ENCODE data around the gene SPATA1.

DNA sequence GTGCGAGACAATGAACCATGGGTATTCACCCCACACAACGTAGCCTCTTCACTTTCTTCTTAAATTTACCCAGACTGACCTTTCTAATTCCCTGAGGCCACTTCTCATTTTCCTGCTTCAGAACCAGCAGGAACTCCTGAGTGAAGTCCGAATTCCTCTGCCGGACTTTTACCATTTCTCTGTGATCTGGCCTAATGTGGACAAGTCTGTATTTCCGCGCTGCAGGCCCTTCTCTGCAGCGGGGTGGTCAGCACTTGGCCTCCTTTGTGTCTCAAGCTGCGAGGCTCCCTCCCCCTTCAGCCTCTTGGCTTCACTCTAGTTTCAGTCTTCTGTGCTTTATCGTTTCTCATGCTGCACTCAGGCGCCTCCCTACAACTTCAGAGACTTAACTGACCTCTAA lies 77.5 kb downstream of the SPATA1 start:
- TF ChIP-seq YY1 (IDR thresholded peaks at IDR 0.05; ENCODE audit: insufficient read depth, insufficient read length) = no peak
- TF ChIP-seq SUZ12 (IDR thresholded peaks at IDR 0.05; ENCODE audit: extremely low read depth, insufficient read depth, insufficient read length) = no peak
